ENCODE results near the gene DAZL.
"Not testable (repeated sequence)": the region's sequence is repeated elsewhere in the genome, so short reads cannot be mapped to it uniquely, and the experiment has no call there.

DAZL gene

GRCh38 chr3:16604887-16605602, at the start of gene DAZL:
Gene DAZL, minus strand, starts transcription at chr3:16605423. Its CDS starts 218 bp downstream, at chr3:16605205.
- DNase-seq (ENCODE audit: insufficient read length, low spot score): no peak
- FAIRE-seq: no peak

GRCh38 chr3:16654976-16655375, 49.8 kb upstream of the DAZL start:
- DNase-seq (ENCODE audit: insufficient read length, low spot score): no peak
- no peak for FAIRE-seq

GRCh38 chr3:16653712-16654111, 48.5 kb upstream of the DAZL start:
- FAIRE-seq: no peak
- DNase-seq (ENCODE audit: insufficient read length, low spot score): no peak

- FAIRE-seq (no peak), DNase-seq (ENCODE audit: insufficient read length, low spot score) (no peak)
These were observed 42.4 kb upstream of the DAZL start for GRCh38 chr3:16647668-16648067.

DNA sequence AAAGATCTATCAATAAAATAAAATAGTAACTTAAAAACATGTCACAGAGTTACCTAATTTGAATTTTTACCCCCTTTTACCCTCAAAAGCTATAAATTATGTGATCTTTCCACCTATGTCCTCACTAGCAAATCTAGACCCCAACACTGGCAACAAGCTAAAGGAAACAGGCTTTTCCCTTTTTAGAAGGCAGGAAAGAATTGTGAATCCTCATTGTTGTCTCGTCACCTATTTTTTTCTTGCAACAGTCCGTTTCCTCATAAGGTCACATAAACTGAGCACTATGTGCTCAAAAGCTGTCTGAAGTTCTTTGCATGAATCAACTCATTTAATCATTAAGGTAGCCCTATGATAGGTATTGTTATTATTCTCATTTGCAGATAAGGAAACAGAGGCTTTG, 34.6 kb upstream of the DAZL start:
- DNase-seq (ENCODE audit: insufficient read length, low spot score) (no peak), FAIRE-seq (no peak)

GRCh38 chr3:16633948-16634347, 28.7 kb upstream of the DAZL start:
- DNase-seq (ENCODE audit: insufficient read length, low spot score) (no peak), FAIRE-seq (no peak)

GRCh38 chr3:16632395-16632794, 27.2 kb upstream of the DAZL start:
- DNase-seq (ENCODE audit: insufficient read length, low spot score) (no peak), FAIRE-seq (no peak)

DNA sequence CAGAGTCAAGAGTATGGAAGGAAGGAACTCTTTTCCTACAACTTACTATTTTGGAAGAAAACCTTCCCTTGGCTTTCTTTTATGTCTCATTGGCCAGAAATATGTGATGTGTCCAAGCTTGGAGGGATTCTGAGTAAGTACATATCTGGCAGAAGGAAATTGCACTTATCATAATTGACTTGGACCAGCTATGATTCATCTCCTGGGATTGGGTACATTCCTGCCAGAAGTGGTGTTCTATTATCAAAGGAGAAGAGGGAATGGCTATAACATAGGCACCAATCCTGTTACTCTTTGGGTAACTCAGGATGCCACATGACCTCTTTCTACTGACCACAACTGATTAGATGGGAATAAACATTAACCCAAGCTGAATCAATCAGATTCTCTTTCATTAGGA, 13.5 kb upstream of the DAZL start:
- FAIRE-seq: no peak
- DNase-seq (ENCODE audit: insufficient read length, low spot score): no peak

- DNase-seq (ENCODE audit: insufficient read length, low spot score); FAIRE-seq: not testable (repeated sequence)
These were observed 11.9 kb upstream of the DAZL start for GRCh38 chr3:16617155-16617554.

DNA sequence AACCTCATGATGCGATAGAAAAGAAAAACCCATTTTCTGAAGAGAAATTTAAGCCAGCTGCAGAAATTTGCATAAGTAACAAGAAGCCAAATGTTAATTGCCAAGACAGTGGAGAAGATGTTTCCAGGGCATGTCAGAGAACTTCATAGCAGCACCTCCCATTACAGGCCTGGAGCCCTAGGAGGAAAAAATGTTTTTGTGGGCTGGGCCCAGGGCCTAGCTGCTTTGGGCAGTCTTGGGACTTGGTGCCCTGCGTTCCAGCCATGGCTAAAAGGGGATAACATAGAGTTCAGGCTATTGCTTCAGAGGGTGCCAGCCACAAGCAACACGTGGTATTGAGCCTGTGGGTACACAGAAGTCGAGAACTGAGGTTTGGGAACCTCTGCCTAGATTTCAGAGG, 10.9 kb upstream of the DAZL start:
- DNase-seq (ENCODE audit: insufficient read length, low spot score): no peak
- no peak for FAIRE-seq

GRCh38 chr3:16614033-16615031, 9.1 kb upstream of the DAZL start:
- DNase-seq (ENCODE audit: insufficient read length, low spot score) (no peak), FAIRE-seq (no peak)

- DNase-seq (ENCODE audit: insufficient read length, low spot score): no peak
- peak; percentile 20 for FAIRE-seq
These were observed 4.8 kb upstream of the DAZL start for GRCh38 chr3:16609927-16610580.

DNA sequence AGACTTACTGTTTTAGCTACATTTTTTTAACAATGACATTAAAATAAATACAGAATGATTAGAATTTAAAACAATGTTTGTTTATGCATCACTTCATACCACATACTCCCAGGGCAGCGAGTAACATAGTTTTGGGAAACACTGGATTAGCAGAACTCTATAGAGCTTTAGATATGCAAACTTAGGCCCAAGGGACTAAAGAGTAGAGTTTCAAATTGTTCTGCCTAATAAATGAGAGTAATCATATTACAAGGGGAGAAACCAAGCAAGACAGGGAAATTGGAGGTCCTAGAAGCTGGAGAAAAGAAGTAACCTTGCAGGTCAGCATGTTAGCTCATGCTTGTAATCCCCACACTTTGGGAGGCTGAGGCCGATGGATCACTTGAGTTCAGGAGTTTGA, 3.6 kb upstream of the DAZL start:
- no peak for FAIRE-seq

DNA sequence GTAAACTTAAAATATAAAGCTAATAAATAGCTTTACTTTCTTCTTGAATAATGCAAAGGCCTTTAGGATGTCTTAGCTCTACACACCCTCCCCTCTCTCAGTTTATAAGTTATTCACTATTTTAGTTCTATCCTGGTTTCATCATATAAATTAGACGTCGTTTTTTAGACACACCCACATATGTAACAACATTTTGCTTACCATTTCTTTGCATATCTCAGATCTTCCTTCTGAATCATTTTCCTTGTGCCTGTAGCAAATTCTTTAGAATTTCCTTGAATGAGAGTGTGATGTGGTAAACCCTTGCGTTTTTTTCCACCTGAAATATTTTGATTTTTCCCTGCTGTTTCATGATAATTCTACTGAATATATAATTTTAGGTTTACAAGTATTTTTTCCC, 2.5 kb upstream of the DAZL start:
- DNase-seq (ENCODE audit: insufficient read length, low spot score) (no peak), FAIRE-seq (no peak)

More for the DNA sequence above, 3.6 kb upstream of the DAZL start:
- no peak for DNase-seq (ENCODE audit: insufficient read length, low spot score)

DNA sequence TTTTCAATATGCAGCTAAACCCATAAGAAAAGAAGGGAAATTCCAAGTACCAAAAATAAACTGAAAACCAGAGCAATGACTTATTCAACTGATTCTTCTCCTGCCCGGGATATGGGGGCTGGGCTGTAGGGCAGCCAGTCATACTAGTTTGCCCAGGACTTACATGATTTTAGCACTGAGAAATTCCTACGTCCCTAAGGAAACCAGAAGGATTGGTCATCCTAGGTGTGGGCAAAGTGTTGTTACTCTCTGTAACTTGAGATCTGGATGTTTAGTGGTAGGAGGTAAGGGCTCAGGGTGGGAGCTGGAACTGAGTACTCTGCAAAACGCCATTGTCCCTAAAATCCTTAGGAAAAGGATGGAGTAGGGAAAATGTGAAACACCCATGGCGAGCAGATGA, 1.2 kb upstream of the DAZL start:
- FAIRE-seq: no peak
- DNase-seq (ENCODE audit: insufficient read length, low spot score): no peak

DNA sequence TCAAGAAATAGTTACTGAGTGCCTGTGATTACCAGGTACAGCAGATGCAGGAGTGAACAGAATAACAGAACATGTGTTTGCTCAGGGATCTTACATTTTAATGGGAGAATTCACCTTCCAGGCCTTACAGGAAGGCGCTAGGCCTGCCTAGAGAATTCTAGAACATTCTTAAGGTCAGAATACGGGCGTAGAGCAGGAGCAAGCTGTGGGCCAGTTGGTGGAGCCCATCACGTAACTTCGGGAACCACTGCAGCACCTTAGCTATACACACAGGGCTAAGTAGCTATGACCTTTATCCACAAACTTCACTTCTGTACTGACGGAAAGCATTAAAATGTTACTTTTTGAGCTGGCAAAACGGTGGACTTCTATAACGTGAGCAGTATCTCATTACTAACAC, 743 bp upstream of the DAZL start:
- FAIRE-seq: no peak

GRCh38 chr3:16604433-16604832, 790 bp downstream of the DAZL start:
- DNase-seq (ENCODE audit: insufficient read length, low spot score) (no peak), FAIRE-seq (no peak)

More for the DNA sequence above, 743 bp upstream of the DAZL start:
- no peak for DNase-seq (ENCODE audit: insufficient read length, low spot score)

- DNase-seq (ENCODE audit: insufficient read length, low spot score): no peak
- FAIRE-seq: no peak
These were observed 3.7 kb downstream of the DAZL start for GRCh38 chr3:16601537-16602005.

GRCh38 chr3:16600780-16601536, 4.3 kb downstream of the DAZL start:
- FAIRE-seq (no peak), DNase-seq (ENCODE audit: insufficient read length, low spot score) (peak; percentile 38)

DNA sequence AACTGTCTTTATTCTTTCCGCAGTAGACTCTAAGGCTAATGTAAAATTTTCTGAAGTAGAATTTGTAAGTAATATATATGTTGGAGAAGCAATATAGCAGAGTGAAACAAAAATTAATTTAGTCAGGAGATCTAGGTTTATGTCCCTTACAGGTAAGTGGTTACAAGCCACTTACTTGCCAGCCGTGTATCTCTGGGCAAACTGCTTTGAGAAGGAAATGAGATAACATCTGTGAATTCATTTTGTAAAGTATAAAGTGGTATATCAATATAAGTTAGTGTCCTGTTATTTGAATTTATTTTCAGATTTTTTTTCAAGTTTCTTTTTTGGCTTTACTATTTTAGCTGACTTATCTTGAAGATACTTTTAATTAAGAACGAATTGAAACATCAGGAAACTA, 5.5 kb downstream of the DAZL start:
- FAIRE-seq (no peak), DNase-seq (ENCODE audit: insufficient read length, low spot score) (no peak)
